ENCODE measurements around the gene LCP2. TPM values are rescaled to one million over a fixed set of nuclear protein-coding genes. Genes with fewer than 3 reads are reported as not detected.

LCP2 gene
- total and polyA plus RNA-seq, 2 of the 4 experiments (the other 2 are of a cell fraction): not detected

DNA sequence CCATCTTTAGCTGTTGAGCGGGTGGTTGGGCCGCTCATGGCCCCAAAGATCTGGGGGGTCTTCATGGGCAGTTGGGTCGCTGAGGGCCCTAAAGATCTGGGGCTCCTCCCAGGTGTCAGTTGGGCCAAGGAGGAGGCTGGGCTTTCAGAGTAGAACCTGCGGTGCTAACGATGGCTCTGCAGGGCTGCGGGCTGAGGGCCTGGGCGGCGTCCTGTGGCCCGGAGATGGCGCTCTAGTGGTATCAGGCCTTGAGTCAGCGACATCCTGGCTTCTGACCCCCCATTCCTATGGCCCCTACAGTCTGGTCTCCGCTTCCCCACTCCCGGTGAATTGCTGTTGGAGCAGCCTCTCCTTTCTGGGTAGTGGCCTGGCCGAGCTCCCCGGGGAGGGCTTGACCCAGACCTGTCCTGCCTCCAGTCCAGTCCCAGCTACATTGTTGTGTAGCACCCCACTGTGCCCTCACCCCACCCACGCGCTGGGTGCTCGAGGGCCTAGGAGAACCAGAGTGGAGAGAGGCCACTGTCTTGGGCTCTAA is 64.2 kb downstream of the LCP2 start:
- ChIA-PET CTCF (no interaction called here), POLR2A (ENCODE audit: unreplicated experiment) (no interaction called here)
- in situ Hi-C loops (cut with MboI; ENCODE audit: low sequenced_read_pairs) (no loop called here), dilution Hi-C loops (cut with HindIII; ENCODE audit: low sequenced_read_pairs, unreplicated experiment) (no loop called here), intact Hi-C loops (cut with micrococcal nuclease) (no loop called here)
- Histone ChIP-seq H3K79me1 (ENCODE audit: low read depth in 1 of 2, low read length in 2 of 2) (no peaks in the 10 kb centered on the region), H3K4me1 (ENCODE audit: control insufficient read depth, insufficient read depth, low read length) (no peaks in the 10 kb centered on the region), H4K20me1 (ENCODE audit: insufficient read depth, low read length) (no peaks in the 10 kb centered on the region), H3K18ac (ENCODE audit: low read depth, low read length) (no peak overlapping the region), H3K27ac (ENCODE audit: insufficient read depth, low read length) (no peak overlapping the region), H2BK15ac (ENCODE audit: low read depth, low read length) (no peak overlapping the region), H3K4ac (ENCODE audit: low read depth, low read length) (no peak overlapping the region), H3K9me3 (ENCODE audit: control insufficient read depth, insufficient read depth, low read length) (no peaks in the 10 kb centered on the region), H2AK5ac (ENCODE audit: low read depth, low read length) (no peak overlapping the region), H3K36me3 (ENCODE audit: control insufficient read depth, insufficient read depth, low read length) (no peaks in the 10 kb centered on the region), H2AK9ac (replicated peaks; ENCODE audit: low read depth, low read length, poor library complexity) (no peak overlapping the region), H3K23ac (ENCODE audit: low read depth, low read length) (no peak overlapping the region), H4K8ac (ENCODE audit: low read depth in 2 of 2, low read length in 2 of 2) (no peak overlapping the region), H2BK5ac (ENCODE audit: low read depth, low read length, poor library complexity, severe bottlenecking) (no peak overlapping the region), H3K27me3 (ENCODE audit: control insufficient read depth, insufficient read depth, low read length) (no peaks in the 10 kb centered on the region), H3K9me1 (ENCODE audit: insufficient read depth, low read length) (no peaks in the 10 kb centered on the region), H3K9ac (ENCODE audit: low read depth, low read length) (no peak overlapping the region), H2BK20ac (ENCODE audit: low read depth, low read length) (no peak overlapping the region), H2BK120ac (ENCODE audit: low read depth, low read length) (no peak overlapping the region), H3K4me3 (ENCODE audit: insufficient read depth, low read depth, low read length) (no peak overlapping the region), H3K4me2 (ENCODE audit: low read depth, low read length) (no peak overlapping the region), H2AFZ (replicated peaks; ENCODE audit: low read length, poor library complexity) (no peak overlapping the region), H4K91ac (ENCODE audit: insufficient read depth, low read depth, low read length) (no peak overlapping the region), H3K56ac (ENCODE audit: extremely low read depth, insufficient read depth, low read length) (no peak overlapping the region), H4K5ac (ENCODE audit: low read depth, low read length) (no peak overlapping the region), H3K14ac (replicated peaks; ENCODE audit: low read depth, low read length) (no peak overlapping the region)
- no TSS peak for BruUV-seq (replicated peaks)
- 80% methylated on average over 7 of the region's 18 CpGs; no CpG with 5 or more reads in 1 of the 2 experiments for WGBS, 2 experiments (ENCODE audit: extremely low coverage in 2 of 2, insufficient read length in 1 of 2)
- ATAC-seq (ENCODE audit: low read depth): no peak
- TF ChIP-seq SMC3 (IDR thresholded peaks at IDR 0.05; ENCODE audit: low read depth, low read length) (no peak), BHLHE40 (IDR thresholded peaks at IDR 0.05; ENCODE audit: low read depth, low read length) (no peak), POLR2A (IDR thresholded peaks at IDR 0.05; ENCODE audit: low read depth, low read length) (no peak), CEBPB (IDR thresholded peaks at IDR 0.05; ENCODE audit: low read depth, low read length) (no peak), CHD1 (IDR thresholded peaks at IDR 0.05; ENCODE audit: low read depth, low read length) (no peak), MXI1 (IDR thresholded peaks at IDR 0.05; ENCODE audit: borderline replicate concordance, low read depth, low read length) (no peak), FOS (IDR thresholded peaks at IDR 0.05; ENCODE audit: low read depth, low read length) (no peak), MAZ (IDR thresholded peaks at IDR 0.05; ENCODE audit: borderline replicate concordance, low read depth, low read length) (no peak), RFX5 (IDR thresholded peaks at IDR 0.05; ENCODE audit: low read depth, low read length) (no peak), MAFK (IDR thresholded peaks at IDR 0.05; ENCODE audit: low read depth, low read length) (no peak), RCOR1 (IDR thresholded peaks at IDR 0.05; ENCODE audit: insufficient replicate concordance, low read length) (no peak), RAD21 (IDR thresholded peaks at IDR 0.05; ENCODE audit: low read length) (no peak), NFE2L2 (IDR thresholded peaks at IDR 0.05; ENCODE audit: low read depth, low read length) (no peak)
- TF ChIP-seq, protein P1, sequence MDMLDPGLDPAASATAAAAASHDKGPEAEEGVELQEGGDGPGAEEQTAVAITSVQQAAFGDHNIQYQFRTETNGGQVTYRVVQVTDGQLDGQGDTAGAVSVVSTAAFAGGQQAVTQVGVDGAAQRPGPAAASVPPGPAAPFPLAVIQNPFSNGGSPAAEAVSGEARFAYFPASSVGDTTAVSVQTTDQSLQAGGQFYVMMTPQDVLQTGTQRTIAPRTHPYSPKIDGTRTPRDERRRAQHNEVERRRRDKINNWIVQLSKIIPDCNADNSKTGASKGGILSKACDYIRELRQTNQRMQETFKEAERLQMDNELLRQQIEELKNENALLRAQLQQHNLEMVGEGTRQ (IDR thresholded peaks at IDR 0.05; ENCODE audit: low read depth, low read length): no peak
- TF ChIP-seq, protein P2, sequence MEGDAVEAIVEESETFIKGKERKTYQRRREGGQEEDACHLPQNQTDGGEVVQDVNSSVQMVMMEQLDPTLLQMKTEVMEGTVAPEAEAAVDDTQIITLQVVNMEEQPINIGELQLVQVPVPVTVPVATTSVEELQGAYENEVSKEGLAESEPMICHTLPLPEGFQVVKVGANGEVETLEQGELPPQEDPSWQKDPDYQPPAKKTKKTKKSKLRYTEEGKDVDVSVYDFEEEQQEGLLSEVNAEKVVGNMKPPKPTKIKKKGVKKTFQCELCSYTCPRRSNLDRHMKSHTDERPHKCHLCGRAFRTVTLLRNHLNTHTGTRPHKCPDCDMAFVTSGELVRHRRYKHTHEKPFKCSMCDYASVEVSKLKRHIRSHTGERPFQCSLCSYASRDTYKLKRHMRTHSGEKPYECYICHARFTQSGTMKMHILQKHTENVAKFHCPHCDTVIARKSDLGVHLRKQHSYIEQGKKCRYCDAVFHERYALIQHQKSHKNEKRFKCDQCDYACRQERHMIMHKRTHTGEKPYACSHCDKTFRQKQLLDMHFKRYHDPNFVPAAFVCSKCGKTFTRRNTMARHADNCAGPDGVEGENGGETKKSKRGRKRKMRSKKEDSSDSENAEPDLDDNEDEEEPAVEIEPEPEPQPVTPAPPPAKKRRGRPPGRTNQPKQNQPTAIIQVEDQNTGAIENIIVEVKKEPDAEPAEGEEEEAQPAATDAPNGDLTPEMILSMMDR (conservative IDR thresholded peaks at IDR 0.05; ENCODE audit: low read depth, low read length): no peak
- TF ChIP-seq, protein P3, sequence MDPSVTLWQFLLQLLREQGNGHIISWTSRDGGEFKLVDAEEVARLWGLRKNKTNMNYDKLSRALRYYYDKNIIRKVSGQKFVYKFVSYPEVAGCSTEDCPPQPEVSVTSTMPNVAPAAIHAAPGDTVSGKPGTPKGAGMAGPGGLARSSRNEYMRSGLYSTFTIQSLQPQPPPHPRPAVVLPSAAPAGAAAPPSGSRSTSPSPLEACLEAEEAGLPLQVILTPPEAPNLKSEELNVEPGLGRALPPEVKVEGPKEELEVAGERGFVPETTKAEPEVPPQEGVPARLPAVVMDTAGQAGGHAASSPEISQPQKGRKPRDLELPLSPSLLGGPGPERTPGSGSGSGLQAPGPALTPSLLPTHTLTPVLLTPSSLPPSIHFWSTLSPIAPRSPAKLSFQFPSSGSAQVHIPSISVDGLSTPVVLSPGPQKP (IDR thresholded peaks at IDR 0.05; ENCODE audit: borderline replicate concordance, low read depth, low read length): no peak
- DNase-seq: no peak
